HEK293T (cell line): ENCODE data around the gene KCNN2.

Experiments used
- CTCF ChIA-PET: fragments of 350-600 bp; formaldehyde crosslinking; extraction: SDS; loops from one replicate; lab custom pipeline; 2021; ENCODE audit warnings: antibody characterized with exemption, inconsistent platforms; lab: Yijun Ruan, JAX
- POLR2A ChIA-PET: fragments of 350-600 bp; formaldehyde crosslinking; extraction: SDS; loops from one replicate; lab custom pipeline; 2020; ENCODE audit warnings: antibody characterized with exemption, inconsistent platforms; lab: Yijun Ruan, JAX
- DNase-seq: peaks from one replicate; pipeline ENCODE4 v3.0.0; 2012; ENCODE audit warnings: mixed read lengths; ENCODE audit errors: extremely low spot score
- ARNT ChIP-seq: fragments of 450-650 bp; IDR thresholded peaks from 2 replicates; pipeline ENCODE4 v1.6.1; 2017; ENCODE audit warnings: mild to moderate bottlenecking
- BHLHE40 ChIP-seq: fragments of 450-650 bp; IDR thresholded peaks from 2 replicates; pipeline ENCODE4 v1.6.1; 2016; ENCODE audit warnings: mild to moderate bottlenecking, moderate library complexity, borderline replicate concordance
- CTBP1 ChIP-seq: fragments of 450-650 bp; IDR thresholded peaks from 2 replicates; pipeline ENCODE4 v1.6.1; 2016; ENCODE audit warnings: borderline replicate concordance
- ELF4 ChIP-seq: fragments of 450-650 bp; IDR thresholded peaks from 2 replicates; pipeline ENCODE4 v1.6.1; 2017; ENCODE audit warnings: antibody characterized with exemption
- FOXA1 ChIP-seq: fragments of 450-650 bp; IDR thresholded peaks from 2 replicates; pipeline ENCODE4 v1.6.1; 2016; ENCODE audit warnings: mild to moderate bottlenecking
- FOXK2 ChIP-seq: fragments of 450-650 bp; IDR thresholded peaks from 2 replicates; pipeline ENCODE4 v1.6.1; 2016; ENCODE audit warnings: mild to moderate bottlenecking
- FOXM1 ChIP-seq: fragments of 450-650 bp; IDR thresholded peaks from 2 replicates; pipeline ENCODE4 v1.6.1; 2017; ENCODE audit warnings: mild to moderate bottlenecking, borderline replicate concordance
- HDGF ChIP-seq: fragments of 450-650 bp; IDR thresholded peaks from 2 replicates; pipeline ENCODE4 v1.6.1; 2017; ENCODE audit warnings: antibody characterized with exemption, borderline replicate concordance
- L3MBTL2 ChIP-seq: fragments of 450-650 bp; conservative IDR thresholded peaks from 2 replicates; pipeline ENCODE4 v1.6.1; 2016; ENCODE audit warnings: mild to moderate bottlenecking
- LEF1 ChIP-seq: fragments of 450-650 bp; IDR thresholded peaks from 2 replicates; pipeline ENCODE4 v1.6.1; 2017; ENCODE audit warnings: mild to moderate bottlenecking, borderline replicate concordance
- NFRKB ChIP-seq: fragments of 450-650 bp; IDR thresholded peaks from 2 replicates; pipeline ENCODE4 v1.6.1; 2016; ENCODE audit warnings: mild to moderate bottlenecking, moderate library complexity
- SP1 ChIP-seq: fragments of 450-650 bp; IDR thresholded peaks from 2 replicates; pipeline ENCODE4 v1.6.1; 2017
- SUZ12 ChIP-seq: fragments of 450-650 bp; IDR thresholded peaks from 2 replicates; pipeline ENCODE4 v1.6.1; 2016; ENCODE audit warnings: mild to moderate bottlenecking
- TARDBP ChIP-seq: fragments of 450-650 bp; IDR thresholded peaks from 2 replicates; pipeline ENCODE4 v1.6.1; 2016
- ZNF384 ChIP-seq: fragments of 450-650 bp; IDR thresholded peaks from 2 replicates; pipeline ENCODE4 v1.6.1; 2016
- TF ChIP-seq, protein P1 (sequence below): fragments of 450-650 bp; IDR thresholded peaks from 2 replicates; pipeline ENCODE4 v1.6.1; 2016

The KCNN2 gene

DNA sequence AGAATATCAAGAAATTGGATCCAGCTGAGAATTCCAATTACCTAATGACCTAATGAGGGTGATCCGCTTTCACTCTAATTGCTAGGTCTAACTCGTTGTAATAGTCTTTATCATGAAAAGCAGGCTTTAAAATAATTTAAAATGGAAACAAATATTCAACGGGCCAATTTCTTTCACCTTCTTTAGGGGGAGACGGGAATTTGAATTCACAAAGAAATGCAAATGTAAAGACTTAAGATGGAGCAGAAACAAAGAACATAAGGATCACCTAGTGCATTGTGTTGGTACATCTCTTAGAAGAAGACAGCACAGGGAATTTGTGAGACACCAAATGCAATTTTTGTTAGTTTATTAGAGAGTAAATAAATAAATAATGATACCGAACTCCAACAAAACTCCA is 1.5 kb upstream of the KCNN2 start:
- ChIA-PET CTCF (interaction anchor here (1.0 to 2.0 kb wide), 3 partner anchors 87 to 708 kb away, joined by 3 to 9 read pairs (median 6); no protein-coding TSS in a partner anchor), POLR2A (no interaction called here)
- TF ChIP-seq FOXA1 (no peak), FOXM1 (no peak), SP1 (no peak), CTBP1 (no peak), HDGF (no peak), NFRKB (no peak), FOXK2 (no peak), ELF4 (no peak), TARDBP (no peak), BHLHE40 (no peak)
- TF ChIP-seq, protein P1, sequence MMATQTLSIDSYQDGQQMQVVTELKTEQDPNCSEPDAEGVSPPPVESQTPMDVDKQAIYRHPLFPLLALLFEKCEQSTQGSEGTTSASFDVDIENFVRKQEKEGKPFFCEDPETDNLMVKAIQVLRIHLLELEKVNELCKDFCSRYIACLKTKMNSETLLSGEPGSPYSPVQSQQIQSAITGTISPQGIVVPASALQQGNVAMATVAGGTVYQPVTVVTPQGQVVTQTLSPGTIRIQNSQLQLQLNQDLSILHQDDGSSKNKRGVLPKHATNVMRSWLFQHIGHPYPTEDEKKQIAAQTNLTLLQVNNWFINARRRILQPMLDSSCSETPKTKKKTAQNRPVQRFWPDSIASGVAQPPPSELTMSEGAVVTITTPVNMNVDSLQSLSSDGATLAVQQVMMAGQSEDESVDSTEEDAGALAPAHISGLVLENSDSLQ = no peak
- DNase-seq = no peak

DNA sequence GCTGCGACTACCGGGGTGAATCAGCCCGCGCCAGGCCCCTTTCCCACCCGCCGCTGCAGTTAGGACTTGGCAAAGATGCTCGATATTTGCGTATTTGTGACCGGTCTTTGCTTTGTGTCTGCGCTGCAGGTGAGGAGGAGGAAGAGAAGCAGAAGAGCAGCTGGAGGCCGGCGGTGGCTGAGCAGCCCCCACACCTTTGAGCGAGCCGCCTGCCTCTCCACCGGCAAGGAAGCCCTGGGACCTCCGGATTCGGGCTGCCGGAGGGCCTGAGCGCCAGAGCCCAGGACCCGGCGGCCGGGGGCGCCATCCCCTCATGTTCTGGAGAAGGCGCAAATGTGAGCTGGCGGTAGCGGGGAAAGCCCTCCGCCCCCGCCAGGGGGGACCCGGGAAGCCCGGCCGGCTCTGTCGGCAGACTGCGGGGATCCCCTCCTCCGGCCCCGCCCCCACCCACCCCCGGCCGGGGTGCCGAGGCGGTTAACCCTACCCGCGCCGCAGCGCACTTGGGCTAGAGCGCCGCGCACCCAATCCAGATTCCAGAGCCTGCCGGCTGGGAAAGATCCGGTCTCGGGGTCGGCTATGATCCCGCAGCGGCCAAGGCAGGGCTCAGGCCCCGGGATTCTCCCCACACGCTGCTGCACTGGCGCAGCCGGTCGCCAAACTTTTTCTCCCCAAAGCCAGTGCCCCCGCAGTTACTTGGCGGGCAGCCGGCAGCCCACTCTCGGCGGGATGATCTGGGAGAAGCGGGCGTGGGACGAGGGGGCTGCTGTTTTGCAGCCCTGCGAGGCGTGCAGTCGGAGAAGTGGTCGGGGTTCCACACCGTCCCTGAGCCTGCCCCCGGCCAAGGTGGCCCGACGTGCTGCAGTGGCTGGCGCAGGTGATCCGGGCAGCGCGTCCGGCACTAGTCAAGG is 800 bp upstream of the KCNN2 start:
- POLR2A ChIA-PET = no interaction called here
- DNase-seq = peak; percentile 52
- TF ChIP-seq ZNF384 (no peak), ELF4 (no peak), NFRKB (no peak), SUZ12 (no peak), TARDBP (no peak), LEF1 (no peak), FOXA1 (no peak), FOXM1 (no peak), BHLHE40 (no peak), L3MBTL2 (no peak), ARNT (no peak), HDGF (no peak), FOXK2 (no peak), CTBP1 (no peak), SP1 (no peak)
- TF ChIP-seq, protein P1 = no peak
- CTCF ChIA-PET = interaction anchor here (0.6 to 2.0 kb wide), 6 partner anchors 12 to 707 kb away, joined by 3 to 9 read pairs (median 4); no protein-coding TSS in a partner anchor

DNA sequence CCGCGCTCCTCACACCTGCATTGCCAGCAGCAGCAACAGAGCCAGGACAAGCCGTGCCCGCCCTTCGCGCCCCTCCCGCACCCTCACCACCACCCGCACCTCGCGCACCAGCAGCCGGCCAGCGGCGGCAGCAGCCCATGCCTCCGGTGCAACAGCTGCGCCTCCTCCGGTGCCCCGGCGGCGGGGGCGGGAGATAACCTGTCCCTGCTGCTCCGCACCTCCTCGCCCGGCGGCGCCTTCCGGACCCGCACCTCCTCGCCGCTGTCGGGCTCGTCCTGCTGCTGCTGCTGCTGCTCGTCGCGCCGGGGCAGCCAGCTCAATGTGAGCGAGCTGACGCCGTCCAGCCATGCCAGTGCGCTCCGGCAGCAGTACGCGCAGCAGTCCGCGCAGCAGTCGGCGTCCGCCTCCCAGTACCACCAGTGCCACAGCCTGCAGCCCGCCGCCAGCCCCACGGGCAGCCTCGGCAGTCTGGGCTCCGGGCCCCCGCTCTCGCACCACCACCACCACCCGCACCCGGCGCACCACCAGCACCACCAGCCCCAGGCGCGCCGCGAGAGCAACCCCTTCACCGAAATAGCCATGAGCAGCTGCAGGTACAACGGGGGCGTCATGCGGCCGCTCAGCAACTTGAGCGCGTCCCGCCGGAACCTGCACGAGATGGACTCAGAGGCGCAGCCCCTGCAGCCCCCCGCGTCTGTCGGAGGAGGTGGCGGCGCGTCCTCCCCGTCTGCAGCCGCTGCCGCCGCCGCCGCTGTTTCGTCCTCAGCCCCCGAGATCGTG is 517 bp downstream of the KCNN2 start:
- CTCF ChIA-PET = interaction anchor here (0.6 to 2.0 kb wide), 3 partner anchors 85 to 106 kb away, joined by 4 to 9 read pairs (median 4); no protein-coding TSS in a partner anchor
- DNase-seq = peak; percentile 42
- POLR2A ChIA-PET = no interaction called here
- TF ChIP-seq, protein P1 = no peak
- TF ChIP-seq L3MBTL2 (no peak; the same call in 1 of the 2 replicates), FOXK2 (no peak), ARNT (no peak), FOXM1 (no peak), CTBP1 (no peak), TARDBP (no peak)

DNA sequence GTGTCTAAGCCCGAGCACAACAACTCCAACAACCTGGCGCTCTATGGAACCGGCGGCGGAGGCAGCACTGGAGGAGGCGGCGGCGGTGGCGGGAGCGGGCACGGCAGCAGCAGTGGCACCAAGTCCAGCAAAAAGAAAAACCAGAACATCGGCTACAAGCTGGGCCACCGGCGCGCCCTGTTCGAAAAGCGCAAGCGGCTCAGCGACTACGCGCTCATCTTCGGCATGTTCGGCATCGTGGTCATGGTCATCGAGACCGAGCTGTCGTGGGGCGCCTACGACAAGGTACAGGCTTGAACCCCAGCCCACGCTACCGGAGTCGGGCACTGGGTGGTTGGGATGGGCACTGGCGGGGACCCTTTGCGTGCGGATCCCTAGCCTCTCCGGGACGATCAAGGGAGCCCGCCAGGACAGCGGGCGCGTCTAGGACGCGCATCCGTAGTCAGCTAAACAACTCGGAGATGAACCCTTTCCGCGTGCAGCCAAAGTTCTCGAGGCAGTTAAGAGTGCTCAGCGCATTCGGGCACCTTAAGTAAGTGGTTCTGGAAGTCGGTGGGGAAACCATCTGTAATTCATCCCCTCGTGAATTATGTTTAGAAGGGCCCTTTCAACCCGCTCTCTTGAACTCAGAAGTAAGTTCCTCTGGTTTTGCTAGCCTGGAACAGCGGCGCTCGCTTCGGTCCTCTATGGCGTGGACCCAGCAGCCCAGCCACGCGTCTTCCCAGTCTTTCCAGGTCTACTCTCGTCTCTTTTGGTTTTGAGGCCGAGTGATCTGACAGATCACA is 1.3 kb downstream of the KCNN2 start:
- DNase-seq = no peak

More for the DNA sequence above, 1.3 kb downstream of the KCNN2 start:
- ChIA-PET CTCF (interaction anchor here (0.6 kb wide), 1 partner anchor 897 kb away, joined by 3 read pairs; no protein-coding TSS in a partner anchor), POLR2A (no interaction called here)
- TF ChIP-seq ELF4 (no peak), FOXM1 (no peak), BHLHE40 (no peak), LEF1 (no peak), CTBP1 (no peak), TARDBP (no peak), L3MBTL2 (no peak), ARNT (no peak), SUZ12 (no peak), SP1 (no peak), NFRKB (no peak), FOXA1 (no peak), ZNF384 (no peak), HDGF (no peak), FOXK2 (no peak)
- TF ChIP-seq, protein P1 = no peak
